SK-N-DZ (cell line): ENCODE data around the gene CRISPLD2.

Experiments
- DNase-seq: peaks from one replicate; pipeline ENCODE4 v3.0.0-alpha.2; 2015; ENCODE audit warnings: low spot score

The CRISPLD2 gene

GRCh38 chr16:84800158-84800978, 19.4 kb upstream of the CRISPLD2 start:
- no peak for DNase-seq

- DNase-seq, result no peak
Observed at GRCh38 chr16:84803146-84803545, 16.6 kb upstream of the CRISPLD2 start.

- no peak for DNase-seq
Observed at GRCh38 chr16:84804326-84804725, 15.5 kb upstream of the CRISPLD2 start.

DNA sequence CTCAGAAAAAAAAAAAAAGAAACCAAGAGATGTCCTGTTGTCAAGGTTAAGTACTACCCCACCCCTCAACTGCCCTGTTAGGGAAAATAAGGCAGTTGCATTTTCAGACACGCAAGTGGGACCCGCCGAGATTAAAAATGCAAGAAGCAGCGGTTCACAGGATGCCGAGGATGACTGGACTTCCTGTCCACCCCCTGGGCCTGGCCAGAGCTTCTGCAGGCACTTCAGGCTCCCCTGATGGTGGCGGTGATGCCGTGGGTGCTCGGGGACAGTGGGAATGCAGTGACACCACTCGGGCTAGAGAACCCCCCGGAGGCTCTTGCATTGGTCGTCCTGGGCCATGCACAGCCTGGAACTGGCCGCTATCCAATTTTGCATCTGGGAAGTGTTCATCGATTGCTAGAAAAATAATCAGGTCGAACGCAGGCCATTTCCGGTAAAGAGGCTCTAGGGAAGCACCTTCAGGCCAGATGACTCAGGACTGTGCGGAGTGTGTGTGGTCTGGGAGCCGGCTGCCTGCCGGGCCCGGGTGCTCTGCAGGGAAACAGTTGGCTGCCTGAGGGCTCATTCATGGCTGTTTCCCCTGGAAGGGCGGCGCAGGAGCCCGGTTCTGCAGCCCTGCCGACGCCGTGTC, 13.4 kb upstream of the CRISPLD2 start:
- DNase-seq, result peak; percentile 52

- DNase-seq, result no peak
Observed at GRCh38 chr16:84806890-84807258, 12.9 kb upstream of the CRISPLD2 start.

GRCh38 chr16:84807776-84808175, 12.0 kb upstream of the CRISPLD2 start:
- no peak for DNase-seq

DNA sequence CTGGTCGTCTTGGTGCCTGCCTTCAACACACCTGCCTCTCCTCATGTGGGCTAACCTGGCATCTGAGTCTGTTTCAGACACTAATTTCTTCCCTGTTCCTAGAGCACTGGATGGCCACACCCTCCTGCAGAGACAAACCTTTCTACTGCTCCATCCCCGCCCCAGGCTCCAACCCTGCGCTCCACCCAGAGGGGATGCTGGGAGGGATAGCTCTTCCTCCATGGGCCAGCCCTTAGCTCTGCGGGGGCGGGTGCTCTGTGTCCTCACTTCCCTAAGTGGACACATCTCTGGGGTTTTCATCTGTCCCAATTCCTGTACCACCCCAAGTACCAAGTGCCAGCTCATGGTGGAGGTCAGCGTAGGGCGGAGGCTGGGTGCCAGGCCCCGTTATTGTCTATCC, 11.0 kb upstream of the CRISPLD2 start:
- DNase-seq, result no peak

GRCh38 chr16:84810518-84811273, 9.1 kb upstream of the CRISPLD2 start:
- no peak for DNase-seq

DNA sequence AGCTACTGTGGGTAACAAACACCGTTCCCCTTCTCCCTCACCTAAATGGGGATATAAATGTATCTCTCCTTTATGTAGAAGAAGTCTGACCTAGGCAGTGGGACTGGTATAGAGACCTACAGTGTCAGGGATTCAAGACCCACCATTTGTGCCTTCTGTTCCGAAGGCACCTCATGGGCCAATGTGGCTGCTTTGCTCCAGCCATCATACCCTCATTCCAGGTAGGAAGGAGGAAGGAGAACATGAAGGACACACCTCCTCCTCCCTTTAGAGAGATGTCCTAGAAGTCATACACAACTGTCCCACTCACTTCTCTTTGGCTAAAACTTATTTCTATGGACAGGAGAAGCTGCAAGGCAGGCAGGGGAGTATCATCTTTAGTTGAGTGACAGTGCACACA, 8.3 kb upstream of the CRISPLD2 start:
- DNase-seq, result no peak

DNA sequence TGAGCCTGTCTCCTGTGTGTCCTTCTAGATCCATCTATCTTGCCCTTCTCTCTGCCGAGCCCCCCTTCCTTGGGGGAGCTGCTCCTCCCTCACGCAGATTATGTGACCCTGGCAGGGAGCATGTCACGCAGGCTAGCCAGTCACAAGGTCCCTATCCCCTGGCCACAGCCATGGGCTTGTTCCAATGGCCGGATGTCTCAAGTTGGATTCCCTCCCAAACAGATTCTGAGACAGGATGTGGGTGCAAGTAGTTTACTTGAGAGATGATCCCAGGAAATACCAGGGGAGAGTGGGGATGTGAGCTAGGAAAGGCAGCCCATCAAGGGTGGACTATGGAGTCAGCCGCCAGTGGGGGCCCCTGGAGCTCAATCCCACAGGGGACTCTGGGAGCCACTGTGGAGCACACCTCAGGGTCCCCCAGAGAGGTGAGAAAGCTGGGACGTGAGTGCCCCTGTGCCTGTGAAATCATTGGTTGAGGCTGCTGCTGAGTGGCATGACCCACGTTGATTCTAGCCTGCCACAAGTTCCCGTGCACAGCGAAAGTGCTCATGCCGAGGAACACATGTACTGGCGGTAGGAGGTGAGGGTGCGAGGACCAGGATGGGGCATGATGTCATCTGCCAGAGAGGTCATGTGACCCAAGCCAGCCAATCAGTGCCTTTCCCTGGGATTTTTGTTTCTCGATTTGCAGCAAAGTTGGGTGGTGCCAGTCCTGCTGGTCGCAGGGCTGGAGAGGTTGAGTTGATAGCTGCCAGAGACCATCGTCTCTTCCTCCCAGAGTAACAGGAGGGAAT, 6.4 kb upstream of the CRISPLD2 start:
- no peak for DNase-seq

- no peak for DNase-seq
Observed at GRCh38 chr16:84815462-84815861, 4.3 kb upstream of the CRISPLD2 start.

DNA sequence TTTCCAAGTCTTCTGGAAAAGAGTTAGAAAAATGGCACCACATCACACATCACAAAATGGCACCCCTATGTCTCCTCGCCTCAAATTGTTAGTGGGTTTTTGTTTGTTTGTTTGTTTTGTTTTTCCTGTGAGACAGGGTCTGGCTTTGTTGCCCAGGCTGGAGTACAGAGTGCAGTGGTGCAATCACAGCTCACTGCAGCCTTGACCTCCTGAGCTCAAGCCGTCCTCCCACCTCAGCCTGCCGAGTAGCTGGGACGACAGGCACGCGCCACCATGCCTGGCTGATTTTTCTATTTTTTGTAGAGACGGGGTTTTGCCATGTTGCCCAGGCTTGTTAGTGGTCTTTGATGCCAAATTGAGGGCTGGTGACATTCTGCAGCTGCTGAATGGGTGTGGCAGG, 3.8 kb upstream of the CRISPLD2 start:
- DNase-seq, result no peak

- no peak for DNase-seq
Observed at GRCh38 chr16:84816485-84816884, 3.3 kb upstream of the CRISPLD2 start.

- DNase-seq, result no peak
Observed at GRCh38 chr16:84817206-84817605, 2.6 kb upstream of the CRISPLD2 start.

- DNase-seq, result no peak
Observed at GRCh38 chr16:84817613-84818012, 2.2 kb upstream of the CRISPLD2 start.

GRCh38 chr16:84818133-84818532, 1.7 kb upstream of the CRISPLD2 start:
- no peak for DNase-seq

DNA sequence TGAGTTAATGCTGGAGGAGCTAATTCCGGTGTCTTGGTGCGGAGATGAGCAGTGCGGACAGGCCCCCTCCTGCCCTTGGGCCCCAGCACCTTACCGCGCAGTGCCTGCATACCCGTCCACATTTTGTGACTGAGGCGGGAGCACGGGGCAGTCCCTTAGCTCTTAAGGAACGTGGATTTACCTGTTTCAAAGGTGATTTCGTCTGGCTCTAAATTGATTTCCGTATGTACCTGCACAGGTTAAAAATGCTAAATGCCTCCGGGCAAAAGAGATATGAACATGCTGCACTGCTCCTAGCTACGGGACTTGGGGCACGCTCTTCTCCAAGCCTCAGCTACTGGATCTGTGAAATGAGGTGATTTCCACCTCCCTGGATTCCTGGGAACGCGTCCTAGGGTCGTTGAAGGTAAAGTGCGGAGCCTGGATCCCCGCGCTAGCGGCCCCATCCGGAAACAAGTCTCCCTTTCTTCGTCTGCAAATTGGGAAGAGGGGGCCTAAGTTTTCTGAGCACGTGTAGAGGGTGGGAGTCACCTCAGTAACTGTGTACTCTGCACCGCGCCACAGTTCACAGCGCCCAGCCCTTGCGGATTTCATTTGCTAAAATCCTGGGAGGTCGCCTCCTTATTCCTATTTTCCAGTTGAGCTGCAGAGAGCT, 669 bp upstream of the CRISPLD2 start:
- DNase-seq, result no peak

GRCh38 chr16:84820305-84820684, 510 bp downstream of the CRISPLD2 start:
- DNase-seq, result no peak

GRCh38 chr16:84820771-84821170, 986 bp downstream of the CRISPLD2 start:
- DNase-seq, result no peak

DNA sequence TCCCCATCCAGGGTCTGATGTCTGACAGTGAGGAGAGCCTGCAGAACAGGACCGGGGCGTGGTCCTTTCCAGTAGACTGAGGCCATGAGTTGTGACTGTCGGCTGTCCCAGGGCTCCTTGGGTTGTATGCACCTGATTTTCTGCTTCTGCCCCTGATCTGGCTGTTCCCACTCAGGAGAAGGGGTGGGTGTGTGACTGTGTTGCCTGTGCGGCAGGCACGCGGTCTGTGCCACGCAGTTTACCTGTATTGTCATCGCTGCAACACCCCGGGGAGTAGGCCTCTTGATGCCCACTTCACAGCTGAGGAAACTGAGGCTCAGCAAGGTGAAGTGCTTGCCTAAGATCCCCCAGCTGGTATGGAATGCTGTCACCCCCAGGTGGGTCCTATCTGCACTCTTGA, 1.4 kb downstream of the CRISPLD2 start:
- DNase-seq, result no peak
